GM19351 (cell line): Measurements from ENCODE around the gene CFHR5.
A peak's percentile ranks its signal among the peaks of the same experiment; 100 is the strongest.
"Not testable (repeated sequence)": the region's sequence is repeated elsewhere in the genome, so short reads cannot be mapped to it uniquely, and the experiment has no call there.

ENCODE experiments used
- ATAC-seq: cut with Tn5 transposase; IDR thresholded peaks from one replicate; pipeline ENCODE4 v1.9.1; 2021; ENCODE audit warnings: mild to moderate bottlenecking, moderate library complexity; ENCODE audit not compliant: unreplicated experiment

The CFHR5 gene

DNA sequence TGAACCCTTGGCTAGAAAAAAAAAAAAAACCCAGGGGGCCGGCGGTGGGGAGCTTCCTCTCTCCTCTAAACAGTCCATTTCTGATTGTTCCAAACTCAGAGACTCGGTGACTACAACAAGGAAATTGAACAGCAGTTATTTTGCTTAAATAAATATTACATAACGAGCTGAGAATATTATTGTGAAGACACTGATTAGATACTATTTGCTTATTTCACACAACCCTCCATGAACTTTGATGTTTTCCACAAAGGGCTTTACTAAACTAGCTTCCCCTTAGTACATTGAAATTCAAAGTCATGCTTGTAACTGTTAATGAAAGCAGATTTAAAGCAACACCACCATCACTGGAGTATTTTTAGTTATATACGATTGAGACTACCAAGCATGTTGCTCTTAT, at the start of gene CFHR5:
TSS of gene CFHR5 (plus strand) at position 279 of the 400 bp plus-strand sequence. CDS start at position 388, 109 bp downstream.
- no peak for ATAC-seq

GRCh38 chr1:196932853-196933252, 44.5 kb upstream of the CFHR5 start:
- ATAC-seq, result not testable (repeated sequence)

DNA sequence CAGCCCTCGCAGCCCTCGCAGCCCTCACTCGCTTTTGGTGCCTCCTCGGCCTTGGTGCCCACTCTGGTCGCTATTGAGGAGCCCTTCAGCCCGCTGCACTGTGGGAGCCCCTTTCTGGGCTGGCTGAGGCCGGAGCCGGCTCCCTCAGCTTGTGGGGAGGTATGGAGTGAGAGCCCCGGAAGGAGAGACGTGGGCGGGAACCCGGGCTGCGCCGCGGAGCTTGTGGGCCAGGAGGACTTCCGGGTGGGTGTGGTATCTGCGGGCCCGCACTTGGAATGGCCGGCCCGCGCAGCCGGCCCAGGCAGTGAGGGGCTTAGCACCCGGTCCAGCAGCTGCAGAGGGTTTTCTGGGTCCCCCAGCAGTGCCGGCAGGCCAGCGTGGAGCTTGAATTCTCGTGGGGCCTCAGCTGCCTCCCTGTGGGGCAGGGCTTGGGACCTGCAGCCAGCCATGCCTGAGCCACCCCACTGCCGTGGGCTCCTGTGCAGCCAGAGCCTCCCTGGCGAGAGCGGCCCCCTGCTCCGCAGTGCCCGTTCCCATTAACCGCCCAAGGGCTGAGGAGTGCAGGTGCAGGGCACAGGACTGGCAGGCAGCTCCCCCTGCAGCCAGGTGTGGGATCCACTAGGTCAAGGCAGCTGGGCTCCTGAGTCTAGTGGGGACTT, 43.7 kb upstream of the CFHR5 start:
- ATAC-seq, result no peak

- not testable (repeated sequence) for ATAC-seq
Measured at GRCh38 chr1:196941474-196941873, 35.9 kb upstream of the CFHR5 start.

- ATAC-seq, result not testable (repeated sequence)
Measured at GRCh38 chr1:196943568-196943967, 33.8 kb upstream of the CFHR5 start, which contains the start of gene CFHR2. Gene CFHR2 (plus strand): TSS chr1:196943738. CDS start chr1:196943881, 143 bp downstream.

- peak; percentile 88 for ATAC-seq
Measured at GRCh38 chr1:196951711-196952394, 25.5 kb upstream of the CFHR5 start.

DNA sequence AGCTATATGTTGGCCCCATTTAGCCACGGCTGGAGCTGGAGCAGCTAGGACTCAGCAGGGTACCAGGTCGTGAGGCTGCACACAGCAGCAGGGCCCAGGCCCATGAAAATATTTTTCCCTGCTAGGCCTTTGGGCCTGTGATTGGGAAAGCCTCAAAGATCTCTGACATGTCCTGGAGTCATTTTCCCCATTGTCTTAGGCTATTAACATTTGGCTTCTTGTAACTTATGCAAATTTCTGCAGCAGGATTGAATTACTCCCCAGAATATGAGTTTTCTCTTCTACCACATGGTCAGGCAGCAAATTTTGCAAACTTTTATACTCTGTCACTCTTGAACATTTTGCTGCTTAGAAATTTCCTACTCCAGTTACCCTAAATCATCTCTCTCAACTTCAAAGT, 22.6 kb upstream of the CFHR5 start:
- no peak for ATAC-seq

DNA sequence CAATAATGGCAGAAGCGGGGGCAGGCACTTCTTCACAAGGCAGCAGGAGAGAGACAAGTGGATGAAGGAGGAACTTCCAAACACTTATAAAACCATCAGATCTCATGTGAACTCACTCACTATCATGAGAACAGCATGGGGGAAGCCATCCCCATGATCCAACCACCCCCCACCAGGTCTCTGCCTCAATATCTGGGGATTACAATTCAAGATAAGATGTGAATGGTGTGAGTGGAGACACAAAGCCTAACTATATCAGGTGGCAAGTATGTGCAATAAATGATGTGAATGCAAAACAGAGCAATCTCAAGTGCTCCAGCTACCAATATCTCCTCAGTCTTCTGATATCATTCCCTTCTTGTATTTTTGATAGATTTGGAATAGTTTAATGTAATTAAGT, 21.4 kb upstream of the CFHR5 start:
- ATAC-seq, result no peak

GRCh38 chr1:196960854-196961253, 16.5 kb upstream of the CFHR5 start:
- ATAC-seq, result peak; percentile 94

DNA sequence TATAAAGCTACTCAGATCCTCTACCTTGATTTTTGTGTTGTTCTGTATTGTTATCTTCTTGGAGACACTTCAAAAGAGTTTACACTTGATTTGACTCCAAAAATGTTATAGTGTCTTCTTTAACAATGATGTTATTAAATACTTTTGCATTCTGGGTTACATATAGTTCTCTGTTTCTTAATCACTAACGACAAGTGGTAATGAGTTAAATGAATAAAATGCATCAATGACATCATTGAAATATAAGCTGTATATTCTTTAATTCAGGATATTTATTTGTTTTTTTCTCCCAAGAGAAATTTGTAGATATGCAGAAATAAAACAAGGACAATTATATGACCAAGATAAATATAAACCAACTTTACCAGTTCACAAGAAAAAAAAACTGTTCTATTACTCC, 7.2 kb upstream of the CFHR5 start:
- no peak for ATAC-seq

DNA sequence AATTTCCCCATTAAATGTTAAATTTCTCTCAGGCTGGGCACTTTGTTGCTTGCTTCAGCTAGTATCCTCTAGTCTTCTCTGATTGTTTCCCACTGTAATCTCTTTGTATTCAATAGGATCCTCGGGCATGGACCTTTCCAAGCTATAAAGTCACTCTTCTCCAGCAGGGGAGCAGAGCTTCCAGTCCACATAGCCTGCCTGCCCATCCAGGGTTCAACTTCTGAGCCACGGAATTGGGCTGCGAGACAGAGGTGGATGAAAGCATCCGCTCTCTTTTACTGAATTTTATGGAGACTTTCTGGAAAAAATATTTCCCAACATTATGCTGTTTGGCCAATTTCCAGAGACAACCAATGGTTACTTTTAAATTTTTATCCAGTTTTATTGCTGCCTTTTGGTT, 1.1 kb upstream of the CFHR5 start:
- no peak for ATAC-seq

- ATAC-seq, result no peak
Measured at GRCh38 chr1:196980859-196981258, 3.5 kb downstream of the CFHR5 start.

DNA sequence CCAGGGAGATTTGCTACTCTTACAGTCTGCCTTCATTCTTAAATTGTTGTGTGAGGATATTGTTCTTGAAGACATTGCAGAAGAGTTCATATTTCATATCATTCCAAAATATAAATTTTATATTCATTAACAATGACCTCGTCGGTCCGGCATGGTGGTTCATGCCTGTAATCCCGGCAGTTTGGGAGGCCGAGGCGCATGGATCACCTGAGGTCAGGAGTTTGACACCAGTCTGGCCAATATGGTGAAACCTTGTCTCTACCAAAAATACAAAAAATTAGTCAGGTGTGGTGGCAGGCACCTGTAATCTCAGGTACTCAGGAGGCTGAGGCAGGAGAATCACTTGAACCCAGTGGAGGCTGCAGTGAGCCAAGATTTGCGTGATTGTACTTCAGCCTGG, 4.9 kb downstream of the CFHR5 start:
- ATAC-seq, result not testable (repeated sequence)

DNA sequence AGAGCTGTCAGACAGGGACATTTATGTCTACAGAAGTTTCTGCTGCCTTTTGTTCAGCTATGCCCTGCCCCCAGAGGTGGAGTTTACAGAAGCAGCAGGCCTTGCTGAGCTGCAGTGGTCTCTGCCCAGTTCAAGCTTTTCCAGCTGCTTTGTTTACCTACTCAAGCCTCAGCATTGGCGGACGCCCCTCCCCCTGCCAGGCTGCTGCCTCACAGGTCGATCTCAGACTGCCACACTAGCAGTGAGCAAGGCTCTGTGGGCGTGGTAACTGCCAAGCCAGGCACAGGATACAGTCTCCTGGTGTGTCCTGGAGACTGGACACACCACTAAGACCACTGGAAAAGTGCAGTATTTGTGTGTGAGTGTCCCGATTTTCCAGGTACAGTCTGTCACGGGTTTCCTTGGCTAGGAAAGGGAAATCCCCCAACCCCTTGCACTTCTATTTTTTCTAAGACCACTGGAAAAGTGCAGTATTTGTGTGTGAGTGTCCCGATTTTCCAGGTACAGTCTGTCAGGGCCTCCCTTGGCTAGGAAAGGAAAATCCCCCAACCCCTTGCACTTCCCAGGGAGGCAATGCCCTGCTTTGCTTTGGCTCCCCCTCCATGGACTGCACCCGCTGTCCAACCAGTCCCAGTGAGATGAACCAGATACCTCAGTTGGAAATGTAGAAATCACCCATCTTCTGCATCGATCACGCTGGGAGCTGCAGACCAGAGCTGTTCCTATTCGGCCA, 14.7 kb downstream of the CFHR5 start:
- ATAC-seq, result not testable (repeated sequence)

DNA sequence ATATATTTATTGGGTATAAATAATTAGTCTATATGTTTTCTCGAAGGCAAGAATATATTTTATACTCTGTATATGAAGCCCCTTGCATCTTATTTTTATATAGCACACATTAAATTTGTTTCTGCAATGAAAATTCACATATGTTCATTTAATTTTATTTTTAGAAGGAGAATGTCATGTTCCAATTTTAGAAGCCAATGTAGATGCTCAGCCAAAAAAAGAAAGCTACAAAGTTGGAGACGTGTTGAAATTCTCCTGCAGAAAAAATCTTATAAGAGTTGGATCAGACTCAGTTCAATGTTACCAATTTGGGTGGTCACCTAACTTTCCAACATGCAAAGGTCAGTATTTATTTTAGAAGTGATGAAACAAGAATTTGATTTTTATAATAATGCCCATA, 16.6 kb downstream of the CFHR5 start:
- no peak for ATAC-seq

DNA sequence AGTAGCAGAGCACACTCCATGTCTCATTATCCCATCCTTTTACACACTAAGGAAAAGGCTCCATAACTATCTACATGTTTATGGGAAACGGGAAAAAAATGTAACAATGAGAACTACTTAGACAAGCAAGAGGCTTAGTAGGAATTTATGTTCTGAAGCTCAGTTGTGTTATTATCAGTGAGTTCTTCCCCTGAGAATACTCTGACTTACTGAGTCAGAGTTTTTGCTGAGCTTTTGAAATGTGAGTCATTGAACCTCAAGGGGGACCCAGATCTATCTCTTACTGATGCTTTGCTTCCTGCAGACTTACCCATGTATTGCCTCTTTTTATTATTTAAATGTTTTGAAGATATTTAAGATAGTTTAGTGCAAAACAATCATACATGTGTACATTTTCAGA, 20.1 kb downstream of the CFHR5 start:
- no peak for ATAC-seq

- ATAC-seq, result no peak
Measured at GRCh38 chr1:197001828-197002227, 24.5 kb downstream of the CFHR5 start.

DNA sequence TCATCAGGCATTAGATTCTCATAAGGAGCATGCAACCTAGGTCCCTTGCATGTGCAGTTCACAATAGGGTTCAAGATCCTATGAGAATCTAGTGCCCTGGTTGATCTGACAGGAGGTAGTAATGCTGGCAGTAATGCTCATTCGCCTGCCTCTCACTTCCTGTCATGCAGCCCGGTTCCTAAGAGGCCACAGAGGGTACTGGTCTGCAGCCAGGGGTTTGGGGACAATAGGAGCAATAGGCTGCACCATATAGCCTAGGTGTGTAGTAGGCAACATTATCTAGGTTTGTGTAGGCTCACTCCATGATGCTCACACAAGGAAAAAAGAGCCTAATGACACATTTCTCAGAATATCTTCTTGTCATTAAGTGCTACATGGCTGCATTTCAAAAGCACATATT, 25.8 kb downstream of the CFHR5 start:
- ATAC-seq, result no peak

GRCh38 chr1:197008861-197009260, 31.5 kb downstream of the CFHR5 start:
- no peak for ATAC-seq

GRCh38 chr1:197011614-197012013, 34.3 kb downstream of the CFHR5 start:
- no peak for ATAC-seq

DNA sequence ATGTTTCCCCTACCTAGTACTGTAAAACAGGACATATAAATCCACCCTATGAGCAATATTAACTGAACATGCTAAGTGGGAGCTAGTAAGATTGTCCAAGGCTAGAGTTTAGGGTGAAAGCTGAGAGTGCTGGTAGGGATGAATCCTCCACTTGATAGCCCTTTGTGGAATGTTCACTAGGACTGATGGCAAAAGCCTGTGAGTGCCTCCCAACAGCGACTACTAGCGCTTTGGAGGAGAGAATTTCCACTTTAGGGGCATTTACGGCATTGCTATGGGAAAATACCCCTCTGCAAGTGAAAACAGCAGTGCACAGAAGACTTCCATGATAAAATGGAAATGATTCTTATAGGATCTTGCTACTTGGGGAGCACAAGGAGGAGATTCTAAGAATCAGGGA, 35.9 kb downstream of the CFHR5 start:
- ATAC-seq, result no peak

GRCh38 chr1:197016751-197017150, 39.4 kb downstream of the CFHR5 start:
- no peak for ATAC-seq
